Stomach (tissue), 19 donors: ENCODE measurements around the gene CD84. TPM values are rescaled to one million over a fixed set of nuclear protein-coding genes. Genes with fewer than 3 reads are reported as not detected.
"Not testable (repeated sequence)": the region's sequence is repeated elsewhere in the genome, so short reads cannot be mapped to it uniquely, and the experiment has no call there.

Experiments used
- DNase-seq, 2 donors: peaks; one replicate each; pipeline versions ENCODE4 v3.0.0 to v3.0.0-alpha.2; 2013 to 2019
- H3K27ac ChIP-seq, 5 donors: fragments of 200-600 bp in 4 of 5; sonication (generic) in 4 of 5; one replicate each; pipeline ENCODE4 v1.5.1; 2013 to 2019; ENCODE audit warnings: mild to moderate bottlenecking in 1 of 5, moderate library complexity in 1 of 5
- H3K27me3 ChIP-seq, 3 donors: fragments of 200-600 bp; sonication (generic); one replicate each; pipeline ENCODE4 v1.5.1; 2017 to 2019; ENCODE audit warnings: mixed run types in 1 of 3
- H3K36me3 ChIP-seq, 4 donors: fragments of 200-600 bp; sonication (generic); 1 replicate in 3 of 4; 2 replicates in 1 of 4; pipeline ENCODE4 v1.5.1; 2016 to 2019
- H3K4me1 ChIP-seq, 4 donors: fragments of 200-600 bp; sonication (generic); one replicate each; pipeline ENCODE4 v1.5.1; 2016 to 2019
- H3K4me3 ChIP-seq, 4 donors: fragments of 200-600 bp; sonication (generic) in 3 of 4; one replicate each; pipeline ENCODE4 v1.5.1; 2016 to 2019; ENCODE audit warnings: mild to moderate bottlenecking in 1 of 4
- H3K9me3 ChIP-seq, 4 donors: fragments of 200-600 bp; sonication (generic); one replicate each; pipeline ENCODE4 v1.5.1; 2016 to 2019
- CTCF ChIP-seq, 7 experiments: fragments of 450-650 bp in 4 of 7; fragments of 200-600 bp in 3 of 7; sonication (generic) in 3 of 7; IDR thresholded peaks; one replicate each; pipeline ENCODE4 v1.5.1; 2016 to 2019; ENCODE audit warnings: antibody characterized with exemption in 7 of 7, control low read depth in 2 of 7, mild to moderate bottlenecking in 1 of 7
- EP300 ChIP-seq: sonication (generic); formaldehyde crosslinking; IDR thresholded peaks from one replicate; pipeline ENCODE4 v1.6.1; 2017; ENCODE audit warnings: antibody characterized with exemption
- POLR2A ChIP-seq, 4 donors: fragments of 450-650 bp; IDR thresholded peaks; one replicate each; pipeline ENCODE4 v1.6.1; 2016; ENCODE audit warnings: antibody characterized with exemption in 4 of 4, control low read depth in 2 of 4, mild to moderate bottlenecking in 1 of 4, moderate library complexity in 1 of 4
- POLR2AphosphoS5 ChIP-seq, 3 donors: sonication (generic); formaldehyde crosslinking; IDR thresholded peaks; one replicate each; pipeline ENCODE4 v1.6.1; 2016; ENCODE audit warnings: antibody characterized with exemption in 3 of 3
- WGBS, 5 donors: extraction: QIAGEN DNeasy Blood & Tissue Kit in 3 of 5; methylation state at CpG; one replicate each; pipeline versions ENCODE4 v1.1.5 to v1.1.7; 2013 to 2018; 5-methylcytosine and 5-hydroxymethylcytosine counted together
- intact Hi-C: fragments of 100-400 bp; cut with DNase I; formaldehyde crosslinking; loops from one replicate; pipeline ENCODE4 v1.15.1; 2023; ENCODE audit warnings: low total_unique reads
- long read RNA-seq, 10 donors: transcript quantifications; one replicate each; lab custom pipeline, GENCODE V29; 2026
- polyA plus RNA-seq, 3 donors: library from polyadenylated mRNA; stranded (reverse); fragments of 200-250 nt; gene quantifications; one replicate each; pipeline ENCODE4 v1.2.3, GENCODE V29; 2013
- total RNA-seq, 5 donors: library from RNA; depleted of rRNA; stranded (reverse); fragments of >200 nt; gene quantifications; one replicate each; pipeline versions ENCODE4 v1.1.0 to v1.2.3, GENCODE V29; 2014 to 2016
- donor health status: healthy with polysubstance abuse.
- donor health status: Bipolar disorder and iron deficiency.
- donor health status: healthy.

Gene CD84, protein sequence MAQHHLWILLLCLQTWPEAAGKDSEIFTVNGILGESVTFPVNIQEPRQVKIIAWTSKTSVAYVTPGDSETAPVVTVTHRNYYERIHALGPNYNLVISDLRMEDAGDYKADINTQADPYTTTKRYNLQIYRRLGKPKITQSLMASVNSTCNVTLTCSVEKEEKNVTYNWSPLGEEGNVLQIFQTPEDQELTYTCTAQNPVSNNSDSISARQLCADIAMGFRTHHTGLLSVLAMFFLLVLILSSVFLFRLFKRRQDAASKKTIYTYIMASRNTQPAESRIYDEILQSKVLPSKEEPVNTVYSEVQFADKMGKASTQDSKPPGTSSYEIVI
- total RNA-seq = 1 to 10 TPM; 1.3 to 7.6 (median 2.8) TPM
- polyA plus RNA-seq = under 1 TPM; 0.23 to 0.75 (median 0.46) TPM
- long read RNA-seq, donor 1 = 0 reads
- long read RNA-seq, donor 2 = 0 reads
- long read RNA-seq, donor 3 = 0 reads
- long read RNA-seq, donor 4 = 0 reads
- long read RNA-seq, donor 5, partial matches to known transcripts = 0 of 1 reads
- long read RNA-seq, donor 5, other reads (novel, unspliced or antisense) = 0 of 1 reads
- long read RNA-seq, donor 6 = 0 reads
- long read RNA-seq, donor 7 = 0 reads
- long read RNA-seq, donor 8, partial matches to known transcripts = 0 of 1 reads
- long read RNA-seq, donor 8, other reads (novel, unspliced or antisense) = 0 of 1 reads
- long read RNA-seq, donor 9 = 0 reads
- long read RNA-seq, donor 10 = 0 reads

- no peaks in the 10 kb centered on the region for H3K9me3 ChIP-seq
- H3K4me1 ChIP-seq = no peaks in the 10 kb centered on the region
- WGBS, 5 donors = 43 to 53% (median 48%) methylated on average over 3 of the region's 3 CpGs
- no peak for DNase-seq
- intact Hi-C loops = no loop called here
- H3K4me3 ChIP-seq = peak within 1 kb of the TSS; percentile 4 to 22 (median 18)
- no peaks in the 10 kb centered on the region for H3K27me3 ChIP-seq
- TF ChIP-seq POLR2AphosphoS5 (IDR thresholded peaks at IDR 0.05) (no peak), CTCF (IDR thresholded peaks at IDR 0.05) (no peak), POLR2A (IDR thresholded peaks at IDR 0.05) (no peak), EP300 (no peak)
- no peaks in the 10 kb centered on the region for H3K36me3 ChIP-seq
- H3K27ac ChIP-seq = peak within 1 kb of the TSS in 4 of 5 donors; percentile 16 to 69 (median 53)
Observed at GRCh38 chr1:160579216-160579701, at the start of gene CD84. CD84 (minus strand) TSS chr1:160579496; CDS start chr1:160579437, 59 bp downstream.

- Histone ChIP-seq H3K36me3 (no peaks in the 10 kb centered on the region), H3K27ac (peak overlapping the region in 4 of 5 donors; percentile 13 to 55 (median 40)), H3K9me3 (no peaks in the 10 kb centered on the region), H3K27me3 (no peaks in the 10 kb centered on the region), H3K4me3 (no peak overlapping the region), H3K4me1 (peaks cover 0 to 14% (median 3%) of the 10 kb centered on the region in 4 donors)
- intact Hi-C loops = no loop called here
- TF ChIP-seq EP300 = no peak
- TF ChIP-seq CTCF (IDR thresholded peaks at IDR 0.05) = no peak
- TF ChIP-seq POLR2AphosphoS5 (IDR thresholded peaks at IDR 0.05) = no peak
- TF ChIP-seq POLR2A (IDR thresholded peaks at IDR 0.05) = no peak
- no peak for DNase-seq
- WGBS, 5 donors = 58 to 69% (median 65%) methylated on average over 8 of the region's 8 CpGs
Observed at GRCh38 chr1:160628799-160629263, 49.5 kb upstream of the CD84 start.

DNA sequence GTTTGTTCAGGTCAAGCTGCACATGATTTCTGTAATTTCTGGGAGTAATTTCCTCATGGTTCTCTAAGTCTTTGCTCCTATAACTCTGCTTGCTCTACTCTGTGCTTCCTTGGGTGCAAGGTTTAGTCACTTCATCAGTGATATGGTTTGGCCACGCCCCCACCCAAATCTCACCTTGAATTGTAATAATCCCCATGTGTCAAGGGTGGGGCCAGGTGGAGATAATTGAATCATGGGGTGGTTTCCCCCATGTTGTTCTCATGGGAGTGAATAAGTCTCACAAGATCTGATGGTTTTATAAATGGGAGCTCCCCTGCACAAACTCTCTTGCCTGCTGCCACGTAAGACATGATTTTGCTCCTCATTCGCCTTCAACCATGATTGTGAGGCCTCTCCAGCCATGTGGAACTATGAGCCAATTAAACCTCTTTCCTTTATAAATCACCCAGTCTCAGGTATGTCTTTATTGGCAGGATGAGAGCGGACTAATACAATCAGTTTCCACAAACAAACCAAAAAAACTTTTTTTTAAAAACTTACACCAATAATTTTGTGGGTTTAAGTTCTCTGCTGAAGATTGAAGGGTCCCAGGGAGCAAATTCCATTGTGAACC, 48.5 kb upstream of the CD84 start:
- intact Hi-C loops, H3K4me3 ChIP-seq, H3K9me3 ChIP-seq, H3K36me3 ChIP-seq, H3K27ac ChIP-seq, DNase-seq, H3K27me3 ChIP-seq: not testable (repeated sequence)
- H3K4me1 ChIP-seq = peaks cover 0 to 14% (median 3%) of the 10 kb centered on the region in 4 donors
- 82 to 94% (median 86%) methylated on average over 4 of the region's 4 CpGs for WGBS, 5 donors

GRCh38 chr1:160626509-160627342, 47.4 kb upstream of the CD84 start:
- Histone ChIP-seq H3K27ac (no peak overlapping the region), H3K27me3 (no peaks in the 10 kb centered on the region), H3K36me3 (no peaks in the 10 kb centered on the region), H3K4me3 (no peak overlapping the region), H3K4me1 (peaks cover 0 to 14% (median 3%) of the 10 kb centered on the region in 4 donors), H3K9me3 (no peaks in the 10 kb centered on the region)
- intact Hi-C loops = no loop called here
- TF ChIP-seq POLR2AphosphoS5 (IDR thresholded peaks at IDR 0.05) (no peak), EP300 (no peak), POLR2A (IDR thresholded peaks at IDR 0.05) (no peak), CTCF (IDR thresholded peaks at IDR 0.05) (no peak)
- DNase-seq = no peak
- 82 to 100% (median 93%) methylated on average over 1 of the region's 1 CpG for WGBS, 5 donors
